ENCODE data around the gene ZNF688. TPM values are rescaled to one million over a fixed set of nuclear protein-coding genes. Genes with fewer than 3 reads are reported as not detected.

Gene ZNF688
- total and polyA plus RNA-seq, 2 of the 13 experiments (the other 11 are each of a cell fraction or from before 2014, with no cell fraction given), result 2.4 to 5.4 TPM

- TF ChIP-seq ELF4 (CRISPR knock-in tag; IDR thresholded peaks at IDR 0.05; ENCODE audit: borderline replicate concordance) (peak; percentile 94; the same call in 1 of the 2 replicates), FOXM1 (CRISPR knock-in tag; IDR thresholded peaks at IDR 0.05) (no peak), TBL1XR1 (IDR thresholded peaks at IDR 0.05; ENCODE audit: borderline replicate concordance, low read length, partially characterized antibody) (peak; percentile 65), TFAP4 (IDR thresholded peaks at IDR 0.05; ENCODE audit: borderline replicate concordance, low read depth) (peak; percentile 79; the same call in 1 of the 2 replicates), CBFB (CRISPR knock-in tag; IDR thresholded peaks at IDR 0.05) (peak; percentile 82), ZNF776 (CRISPR knock-in tag; IDR thresholded peaks at IDR 0.05) (peak; percentile 86; the same call in 1 of the 2 replicates), ZBTB25 (CRISPR knock-in tag; IDR thresholded peaks at IDR 0.05) (peak; percentile 78; the same call in 1 of the 2 replicates), ZNF296 (CRISPR knock-in tag; conservative IDR thresholded peaks at IDR 0.05) (peak; percentile 23; the same call in 1 of the 2 replicates), SYNCRIP (IDR thresholded peaks at IDR 0.05; ENCODE audit: insufficient read depth, low read depth, low read length) (no peak), AKNA (CRISPR knock-in tag; IDR thresholded peaks at IDR 0.05; ENCODE audit: borderline replicate concordance) (no peak), TBP (CRISPR knock-in tag; IDR thresholded peaks at IDR 0.05) (no peak), TBX3 (IDR thresholded peaks at IDR 0.05; ENCODE audit: borderline replicate concordance) (peak; percentile 7; the same call in 1 of the 2 replicates), HMG20B (CRISPR knock-in tag; conservative IDR thresholded peaks at IDR 0.05) (no peak), STAT6 (CRISPR knock-in tag; IDR thresholded peaks at IDR 0.05; ENCODE audit: borderline replicate concordance) (no peak; the same call in 1 of the 2 replicates), CAMTA2 (CRISPR knock-in tag; IDR thresholded peaks at IDR 0.05; ENCODE audit: borderline replicate concordance) (no peak), NFKB2 (CRISPR knock-in tag; IDR thresholded peaks at IDR 0.05; ENCODE audit: borderline replicate concordance) (peak; percentile 83; the same call in 1 of the 2 replicates), ZMYM4 (CRISPR knock-in tag; IDR thresholded peaks at IDR 0.05) (peak; percentile 78), NFATC3 (CRISPR knock-in tag; IDR thresholded peaks at IDR 0.05) (peak; percentile 53; the same call in 1 of the 2 replicates), ZZZ3 (CRISPR knock-in tag; IDR thresholded peaks at IDR 0.05; ENCODE audit: borderline replicate concordance) (peak; percentile 19)
Measured at GRCh38 chr16:30534368-30535105, 37.0 kb downstream of the ZNF688 start, which contains the start of gene ZNF747 (continued).

Data from HepG2 (cell line).